ENCODE data around the gene TCF3.

The TCF3 gene

GRCh38 chr19:1619094-1619439, 33.3 kb downstream of the TCF3 start:
- H3K4me3 Mint-ChIP-seq, result no peak overlapping the region
- H3K27ac Mint-ChIP-seq, result no peak overlapping the region
- H3K27me3 Mint-ChIP-seq (ENCODE audit: low read depth), result no peaks in the 10 kb centered on the region
- peaks cover 22% of the 10 kb centered on the region for H3K36me3 Mint-ChIP-seq (ENCODE audit: low read depth)
- H3K4me1 Mint-ChIP-seq (ENCODE audit: low read depth), result peaks cover 4% of the 10 kb centered on the region
- no peaks in the 10 kb centered on the region for H3K9me3 Mint-ChIP-seq

- Mint-ChIP-seq H3K4me3 (no peak overlapping the region), H3K27ac (peak overlapping the region; percentile 76), H3K36me3 (ENCODE audit: low read depth) (peaks cover 22% of the 10 kb centered on the region), H3K9me3 (no peaks in the 10 kb centered on the region), H3K27me3 (ENCODE audit: low read depth) (no peaks in the 10 kb centered on the region), H3K4me1 (ENCODE audit: low read depth) (peaks cover 4% of the 10 kb centered on the region)
Observed at GRCh38 chr19:1618157-1619093, 34.0 kb downstream of the TCF3 start.

- Mint-ChIP-seq H3K4me3 (no peak overlapping the region), H3K27ac (peak overlapping the region; percentile 22), H3K4me1 (ENCODE audit: low read depth) (peaks cover 4% of the 10 kb centered on the region), H3K27me3 (ENCODE audit: low read depth) (no peaks in the 10 kb centered on the region), H3K36me3 (ENCODE audit: low read depth) (peaks cover 19% of the 10 kb centered on the region), H3K9me3 (no peaks in the 10 kb centered on the region)
Observed at GRCh38 chr19:1616875-1617274, 35.5 kb downstream of the TCF3 start.

GRCh38 chr19:1616396-1616795, 36.0 kb downstream of the TCF3 start:
- Mint-ChIP-seq H3K27me3 (ENCODE audit: low read depth) (no peaks in the 10 kb centered on the region), H3K36me3 (ENCODE audit: low read depth) (peaks cover 20% of the 10 kb centered on the region), H3K27ac (no peak overlapping the region), H3K9me3 (no peaks in the 10 kb centered on the region), H3K4me3 (no peak overlapping the region), H3K4me1 (ENCODE audit: low read depth) (peaks cover 4% of the 10 kb centered on the region)

GRCh38 chr19:1615156-1615765, 37.2 kb downstream of the TCF3 start:
- no peaks in the 10 kb centered on the region for H3K27me3 Mint-ChIP-seq (ENCODE audit: low read depth)
- H3K27ac Mint-ChIP-seq, result no peak overlapping the region
- peaks cover 23% of the 10 kb centered on the region for H3K36me3 Mint-ChIP-seq (ENCODE audit: low read depth)
- no peaks in the 10 kb centered on the region for H3K9me3 Mint-ChIP-seq
- H3K4me3 Mint-ChIP-seq, result no peak overlapping the region
- H3K4me1 Mint-ChIP-seq (ENCODE audit: low read depth), result peaks cover 4% of the 10 kb centered on the region

- H3K9me3 Mint-ChIP-seq, result no peaks in the 10 kb centered on the region
- H3K27ac Mint-ChIP-seq, result no peak overlapping the region
- H3K4me3 Mint-ChIP-seq, result no peak overlapping the region
- H3K4me1 Mint-ChIP-seq (ENCODE audit: low read depth), result peaks cover 9% of the 10 kb centered on the region
- peaks cover 23% of the 10 kb centered on the region for H3K36me3 Mint-ChIP-seq (ENCODE audit: low read depth)
- H3K27me3 Mint-ChIP-seq (ENCODE audit: low read depth), result no peaks in the 10 kb centered on the region
Observed at GRCh38 chr19:1613808-1614570, 38.4 kb downstream of the TCF3 start.

- no peaks in the 10 kb centered on the region for H3K27me3 Mint-ChIP-seq (ENCODE audit: low read depth)
- peaks cover 13% of the 10 kb centered on the region for H3K4me1 Mint-ChIP-seq (ENCODE audit: low read depth)
- H3K36me3 Mint-ChIP-seq (ENCODE audit: low read depth), result peaks cover 22% of the 10 kb centered on the region
- H3K27ac Mint-ChIP-seq, result no peak overlapping the region
- no peak overlapping the region for H3K4me3 Mint-ChIP-seq
- no peaks in the 10 kb centered on the region for H3K9me3 Mint-ChIP-seq
Observed at GRCh38 chr19:1613146-1613545, 39.3 kb downstream of the TCF3 start.

GRCh38 chr19:1612114-1613086, 40.0 kb downstream of the TCF3 start:
- Mint-ChIP-seq H3K4me3 (no peak overlapping the region), H3K36me3 (ENCODE audit: low read depth) (peaks cover 20% of the 10 kb centered on the region), H3K27ac (no peak overlapping the region), H3K4me1 (ENCODE audit: low read depth) (peaks cover 11% of the 10 kb centered on the region), H3K27me3 (ENCODE audit: low read depth) (no peaks in the 10 kb centered on the region), H3K9me3 (no peaks in the 10 kb centered on the region)

- H3K4me3 Mint-ChIP-seq, result no peak overlapping the region
Observed at GRCh38 chr19:1611353-1611752, 41.1 kb downstream of the TCF3 start.

GRCh38 chr19:1610579-1610978, 41.8 kb downstream of the TCF3 start:
- Mint-ChIP-seq H3K27ac (no peak overlapping the region), H3K4me1 (ENCODE audit: low read depth) (peaks cover 16% of the 10 kb centered on the region), H3K4me3 (no peak overlapping the region), H3K36me3 (ENCODE audit: low read depth) (peaks cover 12% of the 10 kb centered on the region), H3K27me3 (ENCODE audit: low read depth) (no peaks in the 10 kb centered on the region), H3K9me3 (no peaks in the 10 kb centered on the region)

More at GRCh38 chr19:1611353-1611752, 41.1 kb downstream of the TCF3 start:
- Mint-ChIP-seq H3K27me3 (ENCODE audit: low read depth) (no peaks in the 10 kb centered on the region), H3K9me3 (no peaks in the 10 kb centered on the region), H3K36me3 (ENCODE audit: low read depth) (peaks cover 17% of the 10 kb centered on the region), H3K27ac (no peak overlapping the region), H3K4me1 (ENCODE audit: low read depth) (peaks cover 13% of the 10 kb centered on the region)

- no peaks in the 10 kb centered on the region for H3K27me3 Mint-ChIP-seq (ENCODE audit: low read depth)
- no peak overlapping the region for H3K27ac Mint-ChIP-seq
- no peak overlapping the region for H3K4me3 Mint-ChIP-seq
- H3K9me3 Mint-ChIP-seq, result no peaks in the 10 kb centered on the region
- H3K36me3 Mint-ChIP-seq (ENCODE audit: low read depth), result peaks cover 11% of the 10 kb centered on the region
- H3K4me1 Mint-ChIP-seq (ENCODE audit: low read depth), result peaks cover 16% of the 10 kb centered on the region
Observed at GRCh38 chr19:1609680-1610474, 42.5 kb downstream of the TCF3 start.

GRCh38 chr19:1609103-1609396, 43.4 kb downstream of the TCF3 start:
- Mint-ChIP-seq H3K9me3 (no peaks in the 10 kb centered on the region), H3K27ac (no peak overlapping the region), H3K4me3 (no peak overlapping the region), H3K36me3 (ENCODE audit: low read depth) (peaks cover 6% of the 10 kb centered on the region), H3K4me1 (ENCODE audit: low read depth) (peaks cover 20% of the 10 kb centered on the region), H3K27me3 (ENCODE audit: low read depth) (no peaks in the 10 kb centered on the region)

- peak overlapping the region; percentile 73 for H3K27ac Mint-ChIP-seq
- peaks cover 21% of the 10 kb centered on the region for H3K4me1 Mint-ChIP-seq (ENCODE audit: low read depth)
- H3K4me3 Mint-ChIP-seq, result peak overlapping the region; percentile 21
Observed at GRCh38 chr19:1608359-1609102, 43.9 kb downstream of the TCF3 start.

More at GRCh38 chr19:1608359-1609102, 43.9 kb downstream of the TCF3 start:
- H3K9me3 Mint-ChIP-seq, result no peaks in the 10 kb centered on the region
- peaks cover 6% of the 10 kb centered on the region for H3K36me3 Mint-ChIP-seq (ENCODE audit: low read depth)
- no peaks in the 10 kb centered on the region for H3K27me3 Mint-ChIP-seq (ENCODE audit: low read depth)

Data from T-helper 1 cell treated with Interleukin-12 subunit alpha and Interleukin-12 subunit beta and Interleukin-4 antibody, amounts not matched to agents 30 μg/mL and 1 μg/mL, for 36 hours (primary cell).